Heart left ventricle (tissue), 13 donors: ENCODE data around the gene KIF13A.

Source experiments
- CTCF ChIP-seq, 12 donors: fragments of 200-600 bp; sonication (generic) in 4 of 12; IDR thresholded peaks; one replicate each; pipeline versions ENCODE4 v1.5.0 to v1.8.0; 2018 to 2022; ENCODE audit warnings: antibody characterized with exemption in 12 of 12, mild to moderate bottlenecking in 5 of 12
- POLR2A ChIP-seq, 2 donors: fragments of 450-650 bp; IDR thresholded peaks; one replicate each; pipeline ENCODE4 v1.6.1; 2017; ENCODE audit warnings: antibody characterized with exemption in 2 of 2, mild to moderate bottlenecking in 2 of 2, moderate library complexity in 2 of 2
- donor health status: ischemic (EF 13 %, LVEDD 7.1; RV severe dilation, severe dysfunction).
- donor health status: DM: no; HTN: yes; CAD: no.
- donor health status: DM: no; HTN: no; CAD: no.
- donor health status: ischemic (EF 25% LVEDD 6.9; RV normal size, moderate dysfunction).
- donor health status: ischemic (EF 25% LVEDD 5.7; RV mildly dilated, moderate dysfunction).
- donor health status: ischemic (EF 35%, LVEDD 5.7; RV mildly dilated, moderate dysfunction).
- donor health status: nonischemic (EF 11% LVEDD 7.7; RV severe dilation, severe dysfunction).
- donor health status: DM: yes; HTN: yes; CAD: no.
- donor health status: PGD.
- donor health status: ischemic (EF 29% LVEDD 5.4; RV normal size, mild dysfunction).
- donor health status: nonischemic (EF 23%, LVEDD 6.1; RV moderate dilation, normal function).

GRCh38 chr6:17932330-17932852 lies 55.0 kb downstream of the KIF13A start:
- no peak for TF ChIP-seq POLR2A (IDR thresholded peaks at IDR 0.05)
- TF ChIP-seq CTCF (IDR thresholded peaks at IDR 0.05): no peak
